AG04450 (cell line): Measurements from ENCODE around the gene OR1L6. TPM values are rescaled to one million over a fixed set of nuclear protein-coding genes. Genes with fewer than 3 reads are reported as not detected.

Experiments
- CTCF ChIA-PET: fragments of 300-600, 350-600 bp; formaldehyde crosslinking; extraction: SDS; loops from one replicate; lab custom pipeline; 2022; ENCODE audit warnings: antibody characterized with exemption, inconsistent platforms; lab: Charles Lee
- POLR2A ChIA-PET: fragments of 350-600 bp; formaldehyde crosslinking; extraction: SDS; loops from one replicate; lab custom pipeline; 2021; ENCODE audit warnings: antibody characterized with exemption, inconsistent platforms; lab: Yijun Ruan, JAX
- DNase-seq: peaks from one replicate; pipeline ENCODE4 v3.0.0-alpha.2; 2011; ENCODE audit warnings: low read depth, low spot score
- H3K27ac ChIP-seq: one replicate; pipeline ENCODE4 v1.5.1; 2012; ENCODE audit warnings: low read depth, low read length, control low read depth
- H3K27me3 ChIP-seq: one replicate; pipeline ENCODE4 v1.6.0; 2012; ENCODE audit warnings: low read length; ENCODE audit not compliant: control insufficient read depth, insufficient read depth
- H3K4me3 ChIP-seq: 2 replicates; pipeline ENCODE4 v1.5.1; 2011; ENCODE audit warnings: mild to moderate bottlenecking, low read depth, low read length, control low read depth
- H3K9me3 ChIP-seq: 2 replicates; pipeline ENCODE4 v1.5.1; 2012; ENCODE audit warnings: low read length; ENCODE audit not compliant: control insufficient read depth, insufficient read depth
- CTCF ChIP-seq: IDR thresholded peaks from 2 replicates; pipeline ENCODE4 v1.5.1; 2011; ENCODE audit warnings: low read depth, low read length, control low read depth, inconsistent platforms
- polyA plus RNA-seq: library from polyadenylated mRNA; depleted of rRNA; stranded (reverse); fragments of >200 nt; gene quantifications from 2 replicates; pipeline ENCODE4 v1.2.3, GENCODE V29; 2011; rRNA removed

Gene OR1L6
- polyA plus RNA-seq, 1 experiment = not detected

- Histone ChIP-seq H3K9me3 (peaks cover 8% of the 10 kb centered on the region; the same call in 1 of the 2 replicates), H3K4me3 (no peak overlapping the region), H3K27ac (no peak overlapping the region), H3K27me3 (no peaks in the 10 kb centered on the region)
- ChIA-PET POLR2A (no interaction called here), CTCF (no interaction called here)
- DNase-seq = no peak
- TF ChIP-seq CTCF = no peak
These were observed 47.3 kb downstream of the OR1L6 start for GRCh38 chr9:122789256-122790046.

GRCh38 chr9:122791872-122792669 lies 50.0 kb downstream of the OR1L6 start:
- no peak for TF ChIP-seq CTCF
- Histone ChIP-seq H3K9me3 (peaks cover 8% of the 10 kb centered on the region; the same call in 1 of the 2 replicates), H3K4me3 (no peak overlapping the region), H3K27ac (no peak overlapping the region), H3K27me3 (no peaks in the 10 kb centered on the region)
- ChIA-PET POLR2A (no interaction called here), CTCF (no interaction called here)
- no peak for DNase-seq

- no peak overlapping the region for H3K4me3 ChIP-seq
- ChIA-PET CTCF (no interaction called here), POLR2A (no interaction called here)
- H3K27me3 ChIP-seq = no peaks in the 10 kb centered on the region
- no peak for DNase-seq
- no peaks in the 10 kb centered on the region; the same call in 1 of the 2 replicates for H3K9me3 ChIP-seq
- H3K27ac ChIP-seq = no peak overlapping the region
- TF ChIP-seq CTCF = no peak
These were observed 55.4 kb downstream of the OR1L6 start for GRCh38 chr9:122797316-122798063.

Other genes with a start within 250 kb of the OR1L6 start
- 0.10 TPM in 1 of 2 replicates, not detected in the other for gene OR1J2, start 231.5 kb upstream of the OR1L6 start, polyA plus RNA-seq
- 0.10 and 0.11 TPM in 2 replicates for gene OR1J4, start 223.2 kb upstream of the OR1L6 start, polyA plus RNA-seq
- gene OR1N1, start 215.0 kb upstream of the OR1L6 start, polyA plus RNA-seq = not detected in 2 replicates
- gene OR1N2, start 189.2 kb upstream of the OR1L6 start, polyA plus RNA-seq = not detected in 2 replicates
- 0.09 TPM in 1 of 2 replicates, not detected in the other for gene OR1L8, start 158.9 kb upstream of the OR1L6 start, polyA plus RNA-seq
- gene OR1Q1, start 127.6 kb upstream of the OR1L6 start, polyA plus RNA-seq = 0.14 and 0.31 TPM in 2 replicates
- gene OR1B1, start 84.7 kb upstream of the OR1L6 start, polyA plus RNA-seq = not detected in 2 replicates
- gene OR1L1, start 80.6 kb upstream of the OR1L6 start, polyA plus RNA-seq = not detected in 2 replicates
- gene OR1L3, start 67.2 kb upstream of the OR1L6 start, polyA plus RNA-seq = not detected in 2 replicates
- not detected in 2 replicates for gene OR1L4, start 18.3 kb upstream of the OR1L6 start, polyA plus RNA-seq
- gene OR5C1, start 46.6 kb downstream of the OR1L6 start, polyA plus RNA-seq = not detected in 2 replicates
- not detected in 2 replicates for gene OR1K1, start 57.8 kb downstream of the OR1L6 start, polyA plus RNA-seq
- gene PDCL, start 86.3 kb downstream of the OR1L6 start, polyA plus RNA-seq = 15.5 and 18.7 TPM in 2 replicates
- 41.5 and 47.2 TPM in 2 replicates for gene RC3H2, start 163.1 kb downstream of the OR1L6 start, polyA plus RNA-seq
- 5.9 and 8.3 TPM in 2 replicates for gene ZBTB6, start 171.0 kb downstream of the OR1L6 start, polyA plus RNA-seq
- gene ZBTB26, start 189.2 kb downstream of the OR1L6 start, polyA plus RNA-seq = 8.2 and 9.6 TPM in 2 replicates
- 56.4 and 69.4 TPM in 2 replicates for gene RABGAP1, start 198.7 kb downstream of the OR1L6 start, polyA plus RNA-seq